ENCODE results near the gene AICDA.

Gene AICDA

DNA sequence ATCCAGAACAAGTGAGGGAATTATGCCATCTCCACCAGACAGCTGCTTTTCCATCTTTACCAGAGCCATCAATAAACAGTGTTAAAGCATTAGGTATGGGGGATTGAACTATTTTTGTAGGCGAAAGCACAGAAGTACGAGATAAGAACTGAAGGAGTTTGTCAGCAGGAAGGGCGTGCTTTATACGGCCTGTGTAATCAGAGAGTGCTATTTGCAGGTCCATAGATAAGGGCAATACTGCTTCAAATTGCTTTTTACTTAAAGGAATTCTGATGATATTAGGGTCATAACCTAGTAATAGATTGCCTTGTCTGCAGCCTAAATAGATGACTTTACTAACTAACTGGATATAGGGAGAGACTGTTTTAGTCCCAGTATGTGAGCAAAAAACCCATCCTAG, 51.6 kb downstream of the AICDA start:
- CTCF ChIA-PET: interaction anchor here (1.1 kb wide), 1 partner anchor 17 kb away, joined by 5 read pairs; no protein-coding TSS in a partner anchor
- Mint-ChIP-seq H3K9me3 (peaks cover 8% of the 10 kb centered on the region), H3K27me3 (peaks cover 4% of the 10 kb centered on the region), H3K4me1 (no peaks in the 10 kb centered on the region), H3K4me3 (no peak overlapping the region), H3K27ac (no peak overlapping the region), H3K36me3 (no peaks in the 10 kb centered on the region)
- DNase-seq: no peak

- CTCF ChIA-PET: no interaction called here
- H3K4me3 Mint-ChIP-seq: no peak overlapping the region
- H3K9me3 Mint-ChIP-seq: peaks cover 8% of the 10 kb centered on the region
- no peak overlapping the region for H3K27ac Mint-ChIP-seq
- H3K4me1 Mint-ChIP-seq: no peaks in the 10 kb centered on the region
- DNase-seq: no peak
- H3K36me3 Mint-ChIP-seq: no peaks in the 10 kb centered on the region
- peaks cover 8% of the 10 kb centered on the region for H3K27me3 Mint-ChIP-seq
These were observed 53.0 kb downstream of the AICDA start for GRCh38 chr12:8559676-8560075.

GRCh38 chr12:8556531-8557097, 56.0 kb downstream of the AICDA start:
- Mint-ChIP-seq H3K27ac (no peak overlapping the region), H3K36me3 (no peaks in the 10 kb centered on the region), H3K27me3 (peaks cover 8% of the 10 kb centered on the region), H3K4me3 (no peak overlapping the region), H3K4me1 (no peaks in the 10 kb centered on the region), H3K9me3 (no peaks in the 10 kb centered on the region)
- DNase-seq: no peak
- CTCF ChIA-PET: no interaction called here

DNA sequence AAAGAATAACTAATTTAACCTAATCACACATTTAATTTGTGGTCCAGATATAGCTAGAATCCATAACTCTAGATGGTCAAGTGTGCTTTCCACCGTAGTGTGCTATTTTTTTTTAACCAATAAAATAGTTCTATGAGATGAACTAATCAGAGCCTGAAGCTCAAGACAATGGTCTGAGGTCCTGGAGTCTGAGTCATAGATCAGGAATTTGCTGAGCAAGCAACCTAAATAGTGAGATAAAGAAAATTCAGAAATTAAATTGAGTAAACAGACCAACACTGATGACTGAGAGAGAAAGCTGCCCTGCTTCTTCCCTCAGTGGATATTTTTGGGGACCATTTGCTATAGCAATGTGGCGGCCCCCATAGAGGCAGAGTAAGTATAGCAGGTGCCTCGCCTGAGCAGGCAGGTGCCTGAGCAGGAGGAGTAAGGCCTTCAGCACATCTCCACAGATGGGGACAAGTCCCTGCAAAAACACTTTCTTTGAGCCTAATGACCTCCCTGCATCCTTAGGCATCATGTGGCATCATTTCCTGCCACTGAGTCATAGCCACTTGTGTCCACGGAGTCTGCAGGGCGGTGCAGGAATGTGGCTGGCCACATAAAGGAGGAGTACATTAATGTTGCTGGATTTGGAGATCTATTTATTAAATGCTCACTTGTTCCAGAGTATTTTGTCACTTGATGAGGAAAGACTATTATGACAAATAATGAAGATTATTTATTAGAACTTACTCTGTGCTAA, 58.0 kb downstream of the AICDA start:
- Mint-ChIP-seq H3K36me3 (no peaks in the 10 kb centered on the region), H3K4me3 (no peak overlapping the region), H3K27me3 (peaks cover 12% of the 10 kb centered on the region), H3K9me3 (no peaks in the 10 kb centered on the region), H3K4me1 (no peaks in the 10 kb centered on the region), H3K27ac (no peak overlapping the region)
- DNase-seq: no peak
- CTCF ChIA-PET: no interaction called here

GRCh38 chr12:8553088-8553627, 59.5 kb downstream of the AICDA start:
- no peaks in the 10 kb centered on the region for H3K4me1 Mint-ChIP-seq
- H3K4me3 Mint-ChIP-seq: no peak overlapping the region
- no peaks in the 10 kb centered on the region for H3K36me3 Mint-ChIP-seq
- H3K27me3 Mint-ChIP-seq: peaks cover 12% of the 10 kb centered on the region
- DNase-seq: no peak
- H3K9me3 Mint-ChIP-seq: no peaks in the 10 kb centered on the region
- no peak overlapping the region for H3K27ac Mint-ChIP-seq
- CTCF ChIA-PET: interaction anchor here (0.9 kb wide), 1 partner anchor 9 kb away, joined by 3 read pairs; no protein-coding TSS in a partner anchor
